ENCODE results near the gene C3orf62. TPM values are rescaled to one million over a fixed set of nuclear protein-coding genes. Genes with fewer than 3 reads are reported as not detected.

Gene C3orf62
- total RNA-seq, 4 donors from 2014 or later: 2.6 to 3.3 (median 3.0) TPM

- H3K27me3 ChIP-seq: no peaks in the 10 kb centered on the region
- TF ChIP-seq CTCF (IDR thresholded peaks at IDR 0.05) (no peak), EP300 (IDR thresholded peaks at IDR 0.05) (no peak), POLR2A (IDR thresholded peaks at IDR 0.05) (no peak)
- no peak for DNase-seq (ENCODE audit: low spot score in 2 of 2)
- H3K27ac ChIP-seq: no peak overlapping the region
- no peak overlapping the region for H3K4me3 ChIP-seq
- 94 to 96% methylated on average over 7 of the region's 7 CpGs for WGBS, 2 donors
- H3K9me3 ChIP-seq: no peaks in the 10 kb centered on the region
- H3K4me1 ChIP-seq: peaks cover 0 to 17% (median 0%) of the 10 kb centered on the region in 4 donors
- peaks cover 0 to 94% (median 40%) of the 10 kb centered on the region in 3 donors for H3K36me3 ChIP-seq
Measured at GRCh38 chr3:49298511-49298910, 21.5 kb upstream of the C3orf62 start.

GRCh38 chr3:49296781-49297411 lies 19.9 kb upstream of the C3orf62 start:
- no peak for TF ChIP-seq EP300 (IDR thresholded peaks at IDR 0.05)
- TF ChIP-seq CTCF (IDR thresholded peaks at IDR 0.05): no peak
- no peak for TF ChIP-seq POLR2A (IDR thresholded peaks at IDR 0.05)
- Histone ChIP-seq H3K9me3 (no peaks in the 10 kb centered on the region), H3K27me3 (no peaks in the 10 kb centered on the region), H3K4me3 (no peak overlapping the region), H3K36me3 (peaks cover 0 to 94% (median 45%) of the 10 kb centered on the region in 3 donors), H3K4me1 (peaks cover 0 to 17% (median 0%) of the 10 kb centered on the region in 4 donors), H3K27ac (peak overlapping the region in 3 of 4 donors; percentile 31 to 77 (median 70))
- WGBS, 2 donors: 62 to 63% methylated on average over 2 of the region's 2 CpGs
- peak; percentile 33 to 62 for DNase-seq (ENCODE audit: low spot score in 2 of 2)

- H3K4me1 ChIP-seq: peaks cover 0 to 17% (median 0%) of the 10 kb centered on the region in 4 donors
- H3K9me3 ChIP-seq: no peaks in the 10 kb centered on the region
- no peaks in the 10 kb centered on the region for H3K27me3 ChIP-seq
- H3K4me3 ChIP-seq: no peak overlapping the region
- TF ChIP-seq CTCF (IDR thresholded peaks at IDR 0.05): peak; percentile 27 to 53 (median 42)
- no peak for TF ChIP-seq POLR2A (IDR thresholded peaks at IDR 0.05)
- no peak for TF ChIP-seq EP300 (IDR thresholded peaks at IDR 0.05)
- DNase-seq (ENCODE audit: low spot score in 2 of 2): peak in 1 of 2 donors; percentile 20
- 71% methylated on average over 11 of the region's 11 CpGs for WGBS, 2 donors
- H3K36me3 ChIP-seq: peaks cover 0 to 94% (median 47%) of the 10 kb centered on the region in 3 donors
- no peak overlapping the region for H3K27ac ChIP-seq
Measured at GRCh38 chr3:49295489-49296058, 18.5 kb upstream of the C3orf62 start.

GRCh38 chr3:49294343-49294742 lies 17.3 kb upstream of the C3orf62 start:
- Histone ChIP-seq H3K9me3 (no peaks in the 10 kb centered on the region), H3K27me3 (no peaks in the 10 kb centered on the region), H3K27ac (no peak overlapping the region), H3K36me3 (peaks cover 0 to 94% (median 59%) of the 10 kb centered on the region in 3 donors), H3K4me3 (no peak overlapping the region), H3K4me1 (peaks cover 0 to 17% (median 0%) of the 10 kb centered on the region in 4 donors)
- TF ChIP-seq POLR2A (IDR thresholded peaks at IDR 0.05) (no peak), CTCF (IDR thresholded peaks at IDR 0.05) (no peak), EP300 (IDR thresholded peaks at IDR 0.05) (no peak)
- WGBS, 2 donors: 79 to 85% methylated on average over 8 of the region's 8 CpGs
- DNase-seq (ENCODE audit: low spot score in 2 of 2): no peak

GRCh38 chr3:49283997-49284396 lies 7.0 kb upstream of the C3orf62 start:
- Histone ChIP-seq H3K27ac (no peak overlapping the region), H3K4me3 (no peak overlapping the region), H3K27me3 (no peaks in the 10 kb centered on the region), H3K9me3 (no peaks in the 10 kb centered on the region), H3K4me1 (peaks cover 0 to 11% (median 3%) of the 10 kb centered on the region in 4 donors), H3K36me3 (peaks cover 16 to 97% (median 45%) of the 10 kb centered on the region in 3 donors)
- DNase-seq (ENCODE audit: low spot score in 2 of 2): no peak
- WGBS, 2 donors: 91 to 98% methylated on average over 6 of the region's 6 CpGs
- TF ChIP-seq EP300 (IDR thresholded peaks at IDR 0.05) (no peak), CTCF (IDR thresholded peaks at IDR 0.05) (no peak), POLR2A (IDR thresholded peaks at IDR 0.05) (no peak)

Data from tibial nerve (tissue), 4 donors.